H9 (cell line): ENCODE results near the gene CDK2AP2. TPM values are rescaled to one million over a fixed set of nuclear protein-coding genes. Genes with fewer than 3 reads are reported as not detected.

Experiments used
- DNase-seq: peaks from one replicate; pipeline ENCODE4 v3.0.0-alpha.2; 2017
- H2AFZ ChIP-seq: one replicate; pipeline ENCODE4 v1.6.1; 2013; ENCODE audit warnings: mild to moderate bottlenecking, low read length, control low read depth, moderate library complexity
- H2AK5ac ChIP-seq: 2 replicates; pipeline ENCODE4 v1.6.1; 2013; ENCODE audit warnings: low read length, control low read depth, mixed read lengths; ENCODE audit not compliant: insufficient read length
- H2BK120ac ChIP-seq: one replicate; pipeline ENCODE4 v1.6.1; 2013; ENCODE audit warnings: low read depth, mild to moderate bottlenecking, low read length, control low read depth, inconsistent platforms; ENCODE audit not compliant: poor library complexity, severe bottlenecking
- H2BK12ac ChIP-seq: 2 replicates; pipeline ENCODE4 v1.6.1; 2013; ENCODE audit warnings: low read length, control low read depth, mixed read lengths, low read depth; ENCODE audit not compliant: insufficient read length
- H2BK15ac ChIP-seq: 2 replicates; pipeline ENCODE4 v1.6.1; 2013; ENCODE audit warnings: low read depth, low read length, control low read depth
- H2BK20ac ChIP-seq: one replicate; pipeline ENCODE4 v1.6.1; 2013; ENCODE audit warnings: low read depth, mild to moderate bottlenecking, low read length, control low read depth, inconsistent platforms; ENCODE audit not compliant: poor library complexity, severe bottlenecking
- H2BK5ac ChIP-seq: 2 replicates; pipeline ENCODE4 v1.6.1; 2013; ENCODE audit warnings: low read length, control low read depth, mixed read lengths; ENCODE audit not compliant: insufficient read length
- H3K14ac ChIP-seq: 2 replicates; pipeline ENCODE4 v1.6.1; 2013; ENCODE audit warnings: low read length, control low read depth; ENCODE audit not compliant: insufficient read depth
- H3K18ac ChIP-seq: 2 replicates; pipeline ENCODE4 v1.6.1; 2013; ENCODE audit warnings: low read depth, mild to moderate bottlenecking, mixed read lengths, low read length, control low read depth; ENCODE audit not compliant: insufficient read length
- H3K23ac ChIP-seq: 2 replicates; pipeline ENCODE4 v1.6.1; 2013; ENCODE audit warnings: low read length, control low read depth, mixed read lengths, low read depth; ENCODE audit not compliant: insufficient read length
- H3K23me2 ChIP-seq: 2 replicates; pipeline ENCODE4 v1.6.1; 2013; ENCODE audit warnings: low read depth, mild to moderate bottlenecking, mixed read lengths, low read length, control low read depth; ENCODE audit not compliant: insufficient read length, poor library complexity, severe bottlenecking
- H3K27ac ChIP-seq: 2 replicates; pipeline ENCODE4 v1.5.1; 2013; ENCODE audit warnings: low read length, control low read depth, mixed read lengths, low read depth; ENCODE audit not compliant: insufficient read length
- H3K27me3 ChIP-seq: 2 replicates; pipeline ENCODE4 v1.6.1; 2013; ENCODE audit warnings: low read length, control low read depth, inconsistent platforms; ENCODE audit not compliant: insufficient read depth
- H3K4ac ChIP-seq: 2 replicates; pipeline ENCODE4 v1.6.1; 2013; ENCODE audit warnings: low read depth, mild to moderate bottlenecking, control low read depth, inconsistent platforms, low read length, moderate library complexity
- H3K4me1 ChIP-seq: 2 replicates; pipeline ENCODE4 v1.6.1; 2013; ENCODE audit warnings: low read length, control low read depth, inconsistent platforms; ENCODE audit not compliant: insufficient read depth
- H3K4me2 ChIP-seq: 2 replicates; pipeline ENCODE4 v1.6.1; 2013; ENCODE audit warnings: low read length, control low read depth, mixed read lengths; ENCODE audit not compliant: insufficient read length, insufficient read depth
- H3K56ac ChIP-seq: 2 replicates; pipeline ENCODE4 v1.6.1; 2013; ENCODE audit warnings: low read depth, mild to moderate bottlenecking, mixed read lengths, low read length, control low read depth; ENCODE audit not compliant: insufficient read length
- H3K79me1 ChIP-seq: 2 replicates; pipeline ENCODE4 v1.6.1; 2013; ENCODE audit warnings: low read depth, mild to moderate bottlenecking, moderate library complexity, low read length, control low read depth, inconsistent platforms; ENCODE audit not compliant: insufficient read depth, poor library complexity, severe bottlenecking
- H3K79me2 ChIP-seq: 2 replicates; pipeline ENCODE4 v1.6.1; 2013; ENCODE audit warnings: low read length, control low read depth, inconsistent platforms; ENCODE audit not compliant: insufficient read depth
- H3K9ac ChIP-seq: 2 replicates; pipeline ENCODE4 v1.6.1; 2013; ENCODE audit warnings: low read length, control low read depth, mixed read lengths; ENCODE audit not compliant: insufficient read length; ENCODE audit errors: extremely low read depth
- H3K9me3 ChIP-seq: one replicate; pipeline ENCODE4 v1.6.1; 2013; ENCODE audit warnings: low read depth, low read length, inconsistent platforms; ENCODE audit not compliant: control insufficient read depth
- H3T11ph ChIP-seq: one replicate; pipeline ENCODE4 v1.6.1; 2013; ENCODE audit warnings: mild to moderate bottlenecking, low read length, control low read depth, inconsistent platforms
- H4K20me1 ChIP-seq: one replicate; pipeline ENCODE4 v1.6.1; 2013; ENCODE audit not compliant: control insufficient read depth, insufficient read length, insufficient read depth
- H4K5ac ChIP-seq: 2 replicates; pipeline ENCODE4 v1.6.1; 2013; ENCODE audit warnings: low read depth, mild to moderate bottlenecking, mixed read lengths, low read length, control low read depth; ENCODE audit not compliant: insufficient read length
- H4K8ac ChIP-seq: replicated peaks from 2 replicates; pipeline ENCODE4 v1.6.1; 2013; ENCODE audit warnings: low read length, control low read depth, mixed read lengths, low read depth; ENCODE audit not compliant: insufficient read length
- H4K91ac ChIP-seq: 2 replicates; pipeline ENCODE4 v1.6.1; 2013; ENCODE audit warnings: low read depth, mild to moderate bottlenecking, moderate library complexity, mixed read lengths, low read length, control low read depth; ENCODE audit not compliant: insufficient read length
- H3K27ac Mint-ChIP-seq, 3 experiments: 2 replicates in 2 of 3; 3 replicates in 1 of 3; pipeline ENCODE4 v1.8.0; 2020 to 2021; ENCODE audit warnings: mixed read lengths in 3 of 3, mild to moderate bottlenecking in 1 of 3, moderate library complexity in 1 of 3
- H3K27me3 Mint-ChIP-seq: 2 replicates; pipeline ENCODE4 v1.8.0; 2021; ENCODE audit warnings: low read depth, mild to moderate bottlenecking, moderate library complexity, mixed read lengths
- H3K36me3 Mint-ChIP-seq, 3 experiments: 2 replicates in 2 of 3; 3 replicates in 1 of 3; pipeline ENCODE4 v1.8.0; 2020 to 2021; ENCODE audit warnings: low read depth in 3 of 3, mixed read lengths in 3 of 3; ENCODE audit not compliant: insufficient read depth in 1 of 3
- H3K4me1 Mint-ChIP-seq, 2 experiments: 2 replicates each; pipeline ENCODE4 v1.8.0; 2020; ENCODE audit warnings: mixed read lengths in 2 of 2
- H3K4me3 Mint-ChIP-seq, 2 experiments: 2 replicates in 1 of 2; 3 replicates in 1 of 2; pipeline ENCODE4 v1.8.0; 2020 to 2021; ENCODE audit warnings: mild to moderate bottlenecking in 2 of 2, mixed read lengths in 2 of 2, moderate library complexity in 1 of 2
- H3K9me3 Mint-ChIP-seq, 2 experiments: 2 replicates in 1 of 2; 3 replicates in 1 of 2; pipeline ENCODE4 v1.8.0; 2020; ENCODE audit warnings: mild to moderate bottlenecking in 2 of 2, mixed read lengths in 2 of 2, moderate library complexity in 1 of 2
- WGBS: extraction: QIAGEN DNeasy Blood & Tissue Kit; methylation state at CpG from one replicate; pipeline ENCODE4 v1.1.7; 2013; ENCODE audit warnings: missing lambda C conversion rate, low lambda C conversion rate, mixed read lengths; ENCODE audit not compliant: insufficient read length; ENCODE audit errors: extremely low coverage; 5-methylcytosine and 5-hydroxymethylcytosine counted together
- total RNA-seq: library from RNA; stranded (reverse); gene quantifications from 2 replicates; pipeline ENCODE4 v1.2.1, GENCODE V29; 2021
- TF ChIP-seq, protein P1 (sequence below): fragments of 200-600 bp; sonication (generic); conservative IDR thresholded peaks from 3 replicates; pipeline ENCODE4 v1.8.0; 2021; ENCODE audit warnings: antibody characterized with exemption, mild to moderate bottlenecking

The CDK2AP2 gene
- total RNA-seq, 1 experiment from 2014 or later: 36.1 TPM

- H2BK120ac ChIP-seq: no peak within 1 kb of the TSS
- no peak within 1 kb of the TSS for H3K18ac ChIP-seq
- peak within 1 kb of the TSS; percentile 8 for H3K9ac ChIP-seq
- H2AFZ ChIP-seq: no peak within 1 kb of the TSS
- Mint-ChIP-seq H3K9me3 (no peaks in the 10 kb centered on the region; a peak in 1 of 5 replicates), H3K4me3 (peak within 1 kb of the TSS; percentile 79 to 92), H3K27me3 (peaks cover 12% of the 10 kb centered on the region), H3K4me1 (peaks cover 19 to 30% of the 10 kb centered on the region in 2 experiments), H3K36me3 (peaks cover 10 to 23% (median 19%) of the 10 kb centered on the region in 3 experiments), H3K27ac (peak within 1 kb of the TSS in 2 of 3 experiments; percentile 70 to 89; a peak in 4 of 7 replicates)
- H3K27ac ChIP-seq: no peak within 1 kb of the TSS
- no peaks in the 10 kb centered on the region for H3K27me3 ChIP-seq
- no peak within 1 kb of the TSS for H4K5ac ChIP-seq
- peak within 1 kb of the TSS; percentile 54 for H3K14ac ChIP-seq
- DNase-seq: peak; percentile 76
- WGBS: no CpG with 5 or more reads among the region's 58 CpGs
- H3T11ph ChIP-seq: no peak within 1 kb of the TSS
- no peak within 1 kb of the TSS for H3K23ac ChIP-seq
- H4K91ac ChIP-seq: no peak within 1 kb of the TSS
- TF ChIP-seq, protein P1, sequence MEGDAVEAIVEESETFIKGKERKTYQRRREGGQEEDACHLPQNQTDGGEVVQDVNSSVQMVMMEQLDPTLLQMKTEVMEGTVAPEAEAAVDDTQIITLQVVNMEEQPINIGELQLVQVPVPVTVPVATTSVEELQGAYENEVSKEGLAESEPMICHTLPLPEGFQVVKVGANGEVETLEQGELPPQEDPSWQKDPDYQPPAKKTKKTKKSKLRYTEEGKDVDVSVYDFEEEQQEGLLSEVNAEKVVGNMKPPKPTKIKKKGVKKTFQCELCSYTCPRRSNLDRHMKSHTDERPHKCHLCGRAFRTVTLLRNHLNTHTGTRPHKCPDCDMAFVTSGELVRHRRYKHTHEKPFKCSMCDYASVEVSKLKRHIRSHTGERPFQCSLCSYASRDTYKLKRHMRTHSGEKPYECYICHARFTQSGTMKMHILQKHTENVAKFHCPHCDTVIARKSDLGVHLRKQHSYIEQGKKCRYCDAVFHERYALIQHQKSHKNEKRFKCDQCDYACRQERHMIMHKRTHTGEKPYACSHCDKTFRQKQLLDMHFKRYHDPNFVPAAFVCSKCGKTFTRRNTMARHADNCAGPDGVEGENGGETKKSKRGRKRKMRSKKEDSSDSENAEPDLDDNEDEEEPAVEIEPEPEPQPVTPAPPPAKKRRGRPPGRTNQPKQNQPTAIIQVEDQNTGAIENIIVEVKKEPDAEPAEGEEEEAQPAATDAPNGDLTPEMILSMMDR: no peak
- no peak within 1 kb of the TSS for H4K8ac ChIP-seq
- H3K56ac ChIP-seq: no peak within 1 kb of the TSS
- no peaks in the 10 kb centered on the region for H3K79me1 ChIP-seq
- H4K20me1 ChIP-seq: no peaks in the 10 kb centered on the region
- H2BK12ac ChIP-seq: no peak within 1 kb of the TSS
- H2BK5ac ChIP-seq: no peak within 1 kb of the TSS
- no peaks in the 10 kb centered on the region for H3K4me1 ChIP-seq
- H2AK5ac ChIP-seq: no peak within 1 kb of the TSS
- H3K79me2 ChIP-seq: peaks cover 2% of the 10 kb centered on the region; the same call in 1 of the 2 replicates
- H3K9me3 ChIP-seq: no peaks in the 10 kb centered on the region
- H2BK20ac ChIP-seq: no peak within 1 kb of the TSS
- no peak within 1 kb of the TSS for H2BK15ac ChIP-seq
- peak within 1 kb of the TSS; percentile 88 for H3K4me2 ChIP-seq
- H3K4ac ChIP-seq: no peak within 1 kb of the TSS
- peaks cover 17% of the 10 kb centered on the region for H3K23me2 ChIP-seq
These were observed 2.9 kb downstream of the CDK2AP2 start, which contains the start of gene PITPNM1 for GRCh38 chr11:67504950-67505581. TSS of gene PITPNM1 (minus strand) at chr11:67505363. CDS start at chr11:67504180, 1,183 bp downstream.
